Astrocyte (in vitro differentiated cells and primary cell): ENCODE results near the gene NDUFS3. TPM values are rescaled to one million over a fixed set of nuclear protein-coding genes. Genes with fewer than 3 reads are reported as not detected.

Experiments used
- DNase-seq: peaks from one replicate; pipeline ENCODE4 v3.0.0-alpha.2; 2010; ENCODE audit warnings: low read depth
- FAIRE-seq: peaks from 2 replicates; lab custom pipeline; 2011; peaks lifted over from hg19 to GRCh38; lab: Jason Lieb, UNC
- H2AFZ ChIP-seq: 2 replicates; pipeline ENCODE4 v1.6.0; 2012; ENCODE audit warnings: low read depth, low read length, inconsistent platforms
- H3K27ac ChIP-seq: 2 replicates; pipeline ENCODE4 v1.5.1; 2011; ENCODE audit warnings: low read depth, low read length, inconsistent platforms
- H3K27me3 ChIP-seq: 2 replicates; pipeline ENCODE4 v1.6.0; 2011; ENCODE audit warnings: low read length, inconsistent platforms; ENCODE audit not compliant: insufficient read depth
- H3K36me3 ChIP-seq: 2 replicates; pipeline ENCODE4 v1.5.1; 2011; ENCODE audit warnings: low read length, inconsistent platforms; ENCODE audit not compliant: insufficient read depth
- H3K4me1 ChIP-seq: 2 replicates; pipeline ENCODE4 v1.5.1; 2011; ENCODE audit warnings: low read length, inconsistent platforms; ENCODE audit not compliant: insufficient read depth
- H3K4me2 ChIP-seq: 2 replicates; pipeline ENCODE4 v1.6.0; 2012; ENCODE audit warnings: low read length, inconsistent platforms
- H3K4me3 ChIP-seq: 2 replicates; pipeline ENCODE4 v1.5.1; 2011; ENCODE audit warnings: low read depth, mild to moderate bottlenecking, low read length, inconsistent platforms; ENCODE audit not compliant: insufficient read depth
- H3K79me2 ChIP-seq: 2 replicates; pipeline ENCODE4 v1.6.0; 2012; ENCODE audit warnings: mild to moderate bottlenecking, low read length, inconsistent platforms; ENCODE audit not compliant: insufficient read depth
- H3K9ac ChIP-seq: 2 replicates; pipeline ENCODE4 v1.6.0; 2012; ENCODE audit warnings: mild to moderate bottlenecking, low read length, inconsistent platforms
- H3K9me3 ChIP-seq: 2 replicates; pipeline ENCODE4 v1.5.1; 2012; ENCODE audit warnings: low read depth, mild to moderate bottlenecking, low read length, inconsistent platforms; ENCODE audit not compliant: insufficient read depth
- H4K20me1 ChIP-seq: 2 replicates; pipeline ENCODE4 v1.6.0; 2012; ENCODE audit warnings: low read length, inconsistent platforms; ENCODE audit not compliant: insufficient read depth
- H3K27ac Mint-ChIP-seq: one replicate; pipeline ENCODE4 v1.8.0; 2021; ENCODE audit warnings: mild to moderate bottlenecking, mixed read lengths; ENCODE audit not compliant: unreplicated experiment
- H3K27me3 Mint-ChIP-seq: one replicate; pipeline ENCODE4 v1.8.0; 2021; ENCODE audit warnings: low read depth, mixed read lengths; ENCODE audit not compliant: unreplicated experiment
- H3K36me3 Mint-ChIP-seq: one replicate; pipeline ENCODE4 v1.8.0; 2021; ENCODE audit warnings: low read depth, mixed read lengths; ENCODE audit not compliant: unreplicated experiment
- H3K4me1 Mint-ChIP-seq: one replicate; pipeline ENCODE4 v1.8.0; 2021; ENCODE audit warnings: low read depth, mixed read lengths; ENCODE audit not compliant: unreplicated experiment
- H3K4me3 Mint-ChIP-seq: one replicate; pipeline ENCODE4 v1.8.0; 2021; ENCODE audit warnings: mild to moderate bottlenecking, moderate library complexity, mixed read lengths; ENCODE audit not compliant: unreplicated experiment
- H3K9me3 Mint-ChIP-seq: one replicate; pipeline ENCODE4 v1.8.0; 2021; ENCODE audit warnings: mild to moderate bottlenecking, mixed read lengths; ENCODE audit not compliant: unreplicated experiment
- EZH2 ChIP-seq: IDR thresholded peaks from 2 replicates; pipeline ENCODE4 v1.6.1; 2012; ENCODE audit warnings: mild to moderate bottlenecking, low read length, inconsistent platforms; ENCODE audit not compliant: insufficient read depth
- total RNA-seq: library from RNA; stranded (reverse); gene quantifications from 2 replicates; pipeline ENCODE4 v1.2.1, GENCODE V29; 2021
- TF ChIP-seq, protein P1 (sequence below): IDR thresholded peaks from 2 replicates; pipeline ENCODE4 v1.5.1; 2011; ENCODE audit warnings: low read depth, mild to moderate bottlenecking, inconsistent platforms, low read length, moderate library complexity; ENCODE audit not compliant: insufficient read depth

Gene NDUFS3
- total RNA-seq, 1 donor from 2014 or later: 80.7 TPM

DNA sequence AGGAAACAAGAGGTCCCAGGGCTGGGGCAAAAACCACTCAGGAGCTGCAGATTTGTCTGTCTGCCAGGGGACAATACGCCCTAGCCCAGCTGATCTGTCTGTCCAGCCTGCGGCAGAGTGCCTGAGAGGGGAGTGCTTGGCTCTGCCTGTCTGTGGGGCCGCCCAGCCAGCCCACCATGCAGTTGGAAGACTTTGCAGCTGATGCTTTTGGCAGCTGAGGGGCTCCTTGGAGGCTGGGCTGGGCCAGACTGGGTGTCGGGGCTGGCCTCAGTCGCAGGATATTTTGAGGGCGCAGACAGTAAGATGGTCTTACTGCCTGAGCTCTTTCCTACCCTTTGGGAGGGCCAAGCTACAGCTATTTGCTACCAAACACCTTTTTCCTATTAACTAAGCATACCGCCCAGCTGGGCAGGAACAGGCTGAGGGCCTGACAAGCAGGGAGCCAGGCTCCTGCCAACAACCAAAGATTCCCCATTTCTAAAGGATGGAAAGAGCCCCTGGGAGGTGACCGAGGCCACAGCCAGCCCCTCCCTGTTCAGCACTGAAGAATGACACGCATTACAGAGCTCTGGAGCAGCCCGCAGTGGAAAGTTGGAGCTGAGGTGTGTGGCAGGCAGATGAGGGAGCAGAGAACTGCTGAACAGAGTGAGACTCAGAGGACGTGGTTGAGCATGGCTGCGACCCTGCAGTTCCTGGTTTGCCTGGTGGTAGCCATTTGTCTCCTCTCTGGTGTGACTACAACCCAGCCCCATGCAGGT lies 7.4 kb downstream of the NDUFS3 start, which contains the start of gene FAM180B:
TSS of gene FAM180B (plus strand) at position 581 of the 758 bp plus-strand sequence. CDS start at position 672, 91 bp downstream.
- H3K4me1 ChIP-seq: no peaks in the 10 kb centered on the region
- Mint-ChIP-seq H3K4me3 (no peak within 1 kb of the TSS), H3K4me1 (no peaks in the 10 kb centered on the region), H3K27me3 (peaks cover 5% of the 10 kb centered on the region), H3K36me3 (peaks cover 31% of the 10 kb centered on the region), H3K27ac (no peak within 1 kb of the TSS), H3K9me3 (no peaks in the 10 kb centered on the region)
- no peak within 1 kb of the TSS for H2AFZ ChIP-seq
- H3K79me2 ChIP-seq: no peaks in the 10 kb centered on the region
- TF ChIP-seq, protein P1, sequence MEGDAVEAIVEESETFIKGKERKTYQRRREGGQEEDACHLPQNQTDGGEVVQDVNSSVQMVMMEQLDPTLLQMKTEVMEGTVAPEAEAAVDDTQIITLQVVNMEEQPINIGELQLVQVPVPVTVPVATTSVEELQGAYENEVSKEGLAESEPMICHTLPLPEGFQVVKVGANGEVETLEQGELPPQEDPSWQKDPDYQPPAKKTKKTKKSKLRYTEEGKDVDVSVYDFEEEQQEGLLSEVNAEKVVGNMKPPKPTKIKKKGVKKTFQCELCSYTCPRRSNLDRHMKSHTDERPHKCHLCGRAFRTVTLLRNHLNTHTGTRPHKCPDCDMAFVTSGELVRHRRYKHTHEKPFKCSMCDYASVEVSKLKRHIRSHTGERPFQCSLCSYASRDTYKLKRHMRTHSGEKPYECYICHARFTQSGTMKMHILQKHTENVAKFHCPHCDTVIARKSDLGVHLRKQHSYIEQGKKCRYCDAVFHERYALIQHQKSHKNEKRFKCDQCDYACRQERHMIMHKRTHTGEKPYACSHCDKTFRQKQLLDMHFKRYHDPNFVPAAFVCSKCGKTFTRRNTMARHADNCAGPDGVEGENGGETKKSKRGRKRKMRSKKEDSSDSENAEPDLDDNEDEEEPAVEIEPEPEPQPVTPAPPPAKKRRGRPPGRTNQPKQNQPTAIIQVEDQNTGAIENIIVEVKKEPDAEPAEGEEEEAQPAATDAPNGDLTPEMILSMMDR: no peak
- no peak for TF ChIP-seq EZH2
- H4K20me1 ChIP-seq: peaks cover 11% of the 10 kb centered on the region
- DNase-seq (no peak), FAIRE-seq (no peak)
- H3K27ac ChIP-seq: no peak within 1 kb of the TSS
- H3K4me3 ChIP-seq: no peak within 1 kb of the TSS
- peaks cover 20% of the 10 kb centered on the region for H3K36me3 ChIP-seq
- no peak within 1 kb of the TSS for H3K4me2 ChIP-seq
- H3K9me3 ChIP-seq: no peaks in the 10 kb centered on the region
- no peak within 1 kb of the TSS for H3K9ac ChIP-seq
- H3K27me3 ChIP-seq: peaks cover 4% of the 10 kb centered on the region

DNA sequence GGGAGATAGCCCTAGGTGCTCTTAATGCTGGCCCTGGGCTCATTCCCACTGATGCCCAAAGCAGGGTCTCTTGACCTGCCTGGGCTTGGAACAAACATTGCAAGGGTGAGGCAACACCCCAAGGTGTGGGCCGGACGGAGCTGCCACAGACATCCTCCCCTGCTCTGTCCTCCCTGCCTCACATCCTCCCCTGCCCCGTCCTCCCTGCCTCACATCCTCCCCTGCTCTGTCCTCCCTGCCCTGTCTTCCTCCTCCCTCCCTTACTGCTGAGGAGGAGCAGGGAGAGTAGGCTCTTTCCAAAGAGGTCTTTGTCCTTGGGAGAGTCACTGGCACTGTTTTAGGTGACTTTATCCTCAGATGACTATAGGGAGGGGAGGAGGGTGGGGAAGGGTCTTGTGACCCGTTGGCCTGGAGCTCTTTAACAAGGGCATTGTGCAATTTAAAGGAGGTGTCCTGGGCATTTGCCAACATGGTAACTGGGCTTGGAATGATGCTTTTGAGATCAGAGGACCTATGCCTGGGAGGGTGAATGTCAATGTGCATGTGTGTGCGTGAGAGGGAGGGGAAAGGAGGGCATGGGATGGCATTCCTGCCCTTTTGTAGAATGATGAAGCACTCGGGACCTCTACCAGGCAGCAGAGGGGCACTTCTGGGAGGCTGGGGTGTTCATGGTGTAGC lies 8.3 kb downstream of the NDUFS3 start:
- Mint-ChIP-seq H3K27me3 (peaks cover 8% of the 10 kb centered on the region), H3K27ac (no peak overlapping the region), H3K4me1 (no peaks in the 10 kb centered on the region), H3K9me3 (no peaks in the 10 kb centered on the region), H3K36me3 (peaks cover 26% of the 10 kb centered on the region), H3K4me3 (no peak overlapping the region)
- H3K27me3 ChIP-seq: peaks cover 5% of the 10 kb centered on the region
- FAIRE-seq: no peak
- H3K36me3 ChIP-seq: peaks cover 12% of the 10 kb centered on the region
- H3K4me2 ChIP-seq: no peak overlapping the region
- no peak overlapping the region for H3K4me3 ChIP-seq
- no peak overlapping the region for H3K27ac ChIP-seq
- H2AFZ ChIP-seq: no peak overlapping the region
- no peak for DNase-seq
- no peak overlapping the region for H3K9ac ChIP-seq
- H3K4me1 ChIP-seq: no peaks in the 10 kb centered on the region
- H4K20me1 ChIP-seq: peaks cover 11% of the 10 kb centered on the region
- no peaks in the 10 kb centered on the region for H3K9me3 ChIP-seq
- no peaks in the 10 kb centered on the region for H3K79me2 ChIP-seq
- TF ChIP-seq, protein P1: no peak
- TF ChIP-seq EZH2: no peak
